K562 treated with DMSO at 1 percent for 12 hours (cell line): ENCODE data around the gene NXPE1. TPM values are rescaled to one million over a fixed set of nuclear protein-coding genes. Genes with fewer than 3 reads are reported as not detected.

ENCODE experiments used
- total RNA-seq: library from RNA; unstranded; fragments of 300-600 nt; gene quantifications from 2 replicates; pipeline ENCODE4 v1.2.3, GENCODE V29; 2022; ENCODE audit not compliant: insufficient read depth

NXPE1 gene
- not detected in 2 replicates for total RNA-seq

GRCh38 chr11:114559425-114560310 lies at the start of gene NXPE1:
TSS of gene NXPE1 (minus strand) at chr11:114559881. CDS start at chr11:114551201, 8,680 bp downstream.

DNA sequence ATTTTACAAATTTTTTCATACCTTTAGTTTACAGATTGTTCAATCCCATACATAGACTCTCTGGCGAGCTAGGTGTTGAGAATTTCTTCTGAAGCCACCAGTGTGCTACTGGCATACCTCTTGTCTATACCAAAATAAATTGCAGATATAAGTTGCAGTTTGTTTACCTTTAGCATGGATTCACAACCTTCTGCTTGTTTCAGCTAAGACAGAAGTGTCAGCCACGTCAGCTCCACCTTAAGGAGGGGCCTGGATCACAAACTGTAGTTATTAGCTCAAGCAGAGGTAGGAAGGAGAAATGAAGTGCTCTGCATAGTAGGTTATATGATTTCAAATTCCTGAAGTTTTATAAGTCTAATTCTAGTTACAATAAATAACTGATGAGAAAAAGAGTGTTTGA lies 35.9 kb upstream of the NXPE1 start, which contains the start of gene NXPE4:
Gene NXPE4, minus strand, starts transcription at position 216 of the 400 bp plus-strand sequence. CDS start 1,027 bp downstream, outside the sequence.

Other genes with a start within 250 kb of the NXPE1 start
- 3.3 and 7.3 TPM in 2 replicates for gene C11orf71, start 159.4 kb downstream of the NXPE1 start, total RNA-seq
- 7.4 and 20.6 TPM in 2 replicates for gene RBM7, start 159.2 kb downstream of the NXPE1 start, total RNA-seq
- 82.9 and 92.6 TPM in 2 replicates for gene REXO2, start 120.4 kb downstream of the NXPE1 start, total RNA-seq
- not detected in 2 replicates for gene NXPE4, start 35.9 kb upstream of the NXPE1 start, total RNA-seq
- gene NXPE2, start 118.6 kb upstream of the NXPE1 start, total RNA-seq, result not detected in 2 replicates